ENCODE measurements around the gene MYOM1. TPM values are rescaled to one million over a fixed set of nuclear protein-coding genes. Genes with fewer than 3 reads are reported as not detected.
A peak's percentile ranks its signal among the peaks of the same experiment; 100 is the strongest.

Gene MYOM1
- total and polyA plus RNA-seq, 4 donors: 15.8 to 63.8 (median 26.4) TPM

- Histone ChIP-seq H3K9me3 (ENCODE audit: control insufficient read depth, low read length) (no peaks in the 10 kb centered on the region), H3K36me3 (ENCODE audit: control insufficient read depth in 1 of 2, insufficient read depth in 2 of 2, low read length in 1 of 2) (peaks cover 0 to 1% of the 10 kb centered on the region in 2 donors), H3K27ac (ENCODE audit: low read depth in 1 of 2, low read length in 2 of 2) (no peak overlapping the region), H3K4me3 (ENCODE audit: low read length in 2 of 2) (no peak overlapping the region), H3K27me3 (ENCODE audit: control insufficient read depth in 1 of 2, insufficient read depth in 2 of 2, low read length in 1 of 2) (no peaks in the 10 kb centered on the region), H3K4me1 (ENCODE audit: control insufficient read depth in 1 of 2, insufficient read depth in 2 of 2, low read length in 2 of 2) (no peaks in the 10 kb centered on the region)
- DNase-seq: no peak
- ATAC-seq (ENCODE audit: low FRiP score): no peak
- intact Hi-C loops (cut with DNase I): no loop called here
These were observed 27.5 kb downstream of the MYOM1 start for GRCh38 chr18:3192286-3192685.

GRCh38 chr18:3190610-3191009, 29.2 kb downstream of the MYOM1 start:
- 92 to 95% methylated on average over 2 of the region's 2 CpGs for WGBS, 2 donors
- Histone ChIP-seq H3K27ac (ENCODE audit: low read depth in 1 of 2, low read length in 2 of 2) (no peak overlapping the region), H3K36me3 (ENCODE audit: control insufficient read depth in 1 of 2, insufficient read depth in 2 of 2, low read length in 1 of 2) (peaks cover 0 to 1% of the 10 kb centered on the region in 2 donors), H3K4me3 (ENCODE audit: low read length in 2 of 2) (no peak overlapping the region), H3K4me1 (ENCODE audit: control insufficient read depth in 1 of 2, insufficient read depth in 2 of 2, low read length in 2 of 2) (no peaks in the 10 kb centered on the region), H3K9me3 (ENCODE audit: control insufficient read depth, low read length) (no peaks in the 10 kb centered on the region), H3K27me3 (ENCODE audit: control insufficient read depth in 1 of 2, insufficient read depth in 2 of 2, low read length in 1 of 2) (no peaks in the 10 kb centered on the region)
- intact Hi-C loops (cut with DNase I): no loop called here
- no peak for DNase-seq
- ATAC-seq (ENCODE audit: low FRiP score): no peak

GRCh38 chr18:3189884-3190283, 29.9 kb downstream of the MYOM1 start:
- no peaks in the 10 kb centered on the region for H3K27me3 ChIP-seq (ENCODE audit: control insufficient read depth in 1 of 2, insufficient read depth in 2 of 2, low read length in 1 of 2)
- no peak overlapping the region for H3K4me3 ChIP-seq (ENCODE audit: low read length in 2 of 2)
- H3K4me1 ChIP-seq (ENCODE audit: control insufficient read depth in 1 of 2, insufficient read depth in 2 of 2, low read length in 2 of 2): no peaks in the 10 kb centered on the region
- ATAC-seq (ENCODE audit: low FRiP score): no peak
- intact Hi-C loops (cut with DNase I): no loop called here
- H3K9me3 ChIP-seq (ENCODE audit: control insufficient read depth, low read length): no peaks in the 10 kb centered on the region
- no peak overlapping the region for H3K27ac ChIP-seq (ENCODE audit: low read depth in 1 of 2, low read length in 2 of 2)
- DNase-seq: no peak
- peaks cover 0 to 1% of the 10 kb centered on the region in 2 donors for H3K36me3 ChIP-seq (ENCODE audit: control insufficient read depth in 1 of 2, insufficient read depth in 2 of 2, low read length in 1 of 2)
- 74 to 85% methylated on average over 5 of the region's 5 CpGs for WGBS, 2 donors

GRCh38 chr18:3186678-3187658, 32.8 kb downstream of the MYOM1 start:
- no peak for DNase-seq
- no peaks in the 10 kb centered on the region for H3K9me3 ChIP-seq (ENCODE audit: control insufficient read depth, low read length)
- H3K27ac ChIP-seq (ENCODE audit: low read depth in 1 of 2, low read length in 2 of 2): no peak overlapping the region
- no peak for ATAC-seq (ENCODE audit: low FRiP score)
- H3K36me3 ChIP-seq (ENCODE audit: control insufficient read depth in 1 of 2, insufficient read depth in 2 of 2, low read length in 1 of 2): peaks cover 3 to 6% of the 10 kb centered on the region in 2 donors
- intact Hi-C loops (cut with DNase I): no loop called here
- no peaks in the 10 kb centered on the region for H3K4me1 ChIP-seq (ENCODE audit: control insufficient read depth in 1 of 2, insufficient read depth in 2 of 2, low read length in 2 of 2)
- no peak overlapping the region for H3K4me3 ChIP-seq (ENCODE audit: low read length in 2 of 2)
- H3K27me3 ChIP-seq (ENCODE audit: control insufficient read depth in 1 of 2, insufficient read depth in 2 of 2, low read length in 1 of 2): no peaks in the 10 kb centered on the region
- WGBS, 2 donors: 51 to 53% methylated on average over 8 of the region's 8 CpGs

GRCh38 chr18:3184275-3184963, 35.3 kb downstream of the MYOM1 start:
- intact Hi-C loops (cut with DNase I): loop anchor here (5.0 kb wide), 2 partner anchors 33 to 363 kb away; partner anchors contain the start of gene MYOM1 (in 1 of the 2)
- Histone ChIP-seq H3K36me3 (ENCODE audit: control insufficient read depth in 1 of 2, insufficient read depth in 2 of 2, low read length in 1 of 2) (peaks cover 3 to 5% of the 10 kb centered on the region in 2 donors), H3K4me1 (ENCODE audit: control insufficient read depth in 1 of 2, insufficient read depth in 2 of 2, low read length in 2 of 2) (peaks cover 0 to under 1% of the 10 kb centered on the region in 2 donors), H3K27me3 (ENCODE audit: control insufficient read depth in 1 of 2, insufficient read depth in 2 of 2, low read length in 1 of 2) (no peaks in the 10 kb centered on the region), H3K9me3 (ENCODE audit: control insufficient read depth, low read length) (no peaks in the 10 kb centered on the region), H3K27ac (ENCODE audit: low read depth in 1 of 2, low read length in 2 of 2) (no peak overlapping the region), H3K4me3 (ENCODE audit: low read length in 2 of 2) (no peak overlapping the region)
- 51 to 52% methylated on average over 6 of the region's 6 CpGs for WGBS, 2 donors
- no peak for ATAC-seq (ENCODE audit: low FRiP score)
- DNase-seq: no peak

GRCh38 chr18:3183103-3183717, 36.6 kb downstream of the MYOM1 start:
- Histone ChIP-seq H3K4me1 (ENCODE audit: control insufficient read depth in 1 of 2, insufficient read depth in 2 of 2, low read length in 2 of 2) (peaks cover 0 to 2% of the 10 kb centered on the region in 2 donors), H3K36me3 (ENCODE audit: control insufficient read depth in 1 of 2, insufficient read depth in 2 of 2, low read length in 1 of 2) (peaks cover 3 to 5% of the 10 kb centered on the region in 2 donors), H3K4me3 (ENCODE audit: low read length in 2 of 2) (no peak overlapping the region), H3K9me3 (ENCODE audit: control insufficient read depth, low read length) (no peaks in the 10 kb centered on the region), H3K27ac (ENCODE audit: low read depth in 1 of 2, low read length in 2 of 2) (no peak overlapping the region), H3K27me3 (ENCODE audit: control insufficient read depth in 1 of 2, insufficient read depth in 2 of 2, low read length in 1 of 2) (no peaks in the 10 kb centered on the region)
- WGBS, 2 donors: 91 to 93% methylated on average over 15 of the region's 15 CpGs
- no peak for DNase-seq
- intact Hi-C loops (cut with DNase I): loop anchor here (5.0 kb wide), 2 partner anchors 34 to 364 kb away; partner anchors contain the start of gene MYOM1 (in 1 of the 2)
- no peak for ATAC-seq (ENCODE audit: low FRiP score)

- Histone ChIP-seq H3K27me3 (ENCODE audit: control insufficient read depth in 1 of 2, insufficient read depth in 2 of 2, low read length in 1 of 2) (no peaks in the 10 kb centered on the region), H3K4me1 (ENCODE audit: control insufficient read depth in 1 of 2, insufficient read depth in 2 of 2, low read length in 2 of 2) (peaks cover 0 to 2% of the 10 kb centered on the region in 2 donors), H3K36me3 (ENCODE audit: control insufficient read depth in 1 of 2, insufficient read depth in 2 of 2, low read length in 1 of 2) (peaks cover 3 to 5% of the 10 kb centered on the region in 2 donors), H3K9me3 (ENCODE audit: control insufficient read depth, low read length) (no peaks in the 10 kb centered on the region), H3K27ac (ENCODE audit: low read depth in 1 of 2, low read length in 2 of 2) (no peak overlapping the region), H3K4me3 (ENCODE audit: low read length in 2 of 2) (no peak overlapping the region)
- no peak for DNase-seq
- no peak for ATAC-seq (ENCODE audit: low FRiP score)
- WGBS, 2 donors: 8 to 17% methylated on average over 2 of the region's 2 CpGs
- intact Hi-C loops (cut with DNase I): loop anchor here (5.0 kb wide), 2 partner anchors 37 to 367 kb away; partner anchors contain the start of gene MYOM1 (in 1 of the 2)
These were observed 39.4 kb downstream of the MYOM1 start for GRCh38 chr18:3180325-3180724.

- Histone ChIP-seq H3K4me1 (ENCODE audit: control insufficient read depth in 1 of 2, insufficient read depth in 2 of 2, low read length in 2 of 2) (peaks cover 0 to 2% of the 10 kb centered on the region in 2 donors), H3K36me3 (ENCODE audit: control insufficient read depth in 1 of 2, insufficient read depth in 2 of 2, low read length in 1 of 2) (peaks cover under 1 to 5% of the 10 kb centered on the region in 2 donors), H3K27ac (ENCODE audit: low read depth in 1 of 2, low read length in 2 of 2) (peak overlapping the region; percentile 32 to 74), H3K9me3 (ENCODE audit: control insufficient read depth, low read length) (no peaks in the 10 kb centered on the region), H3K27me3 (ENCODE audit: control insufficient read depth in 1 of 2, insufficient read depth in 2 of 2, low read length in 1 of 2) (no peaks in the 10 kb centered on the region), H3K4me3 (ENCODE audit: low read length in 2 of 2) (no peak overlapping the region)
- no peak for DNase-seq
- ATAC-seq (ENCODE audit: low FRiP score): no peak
- intact Hi-C loops (cut with DNase I): loop anchor here (5.0 kb wide), 2 partner anchors 38 to 368 kb away; partner anchors contain the start of gene MYOM1 (in 1 of the 2)
- 69 to 71% methylated on average over 10 of the region's 10 CpGs for WGBS, 2 donors
These were observed 40.2 kb downstream of the MYOM1 start for GRCh38 chr18:3179430-3180089.

Data from aorta (tissue), 5 donors.